ENCODE results near the gene CYB5R3. TPM values are rescaled to one million over a fixed set of nuclear protein-coding genes. Genes with fewer than 3 reads are reported as not detected.

Gene CYB5R3
- total RNA-seq, 1 donor: 89.4 TPM

GRCh38 chr22:42646569-42647525 lies 2.3 kb downstream of the CYB5R3 start:
- no peak for DNase-seq (ENCODE audit: low read depth in 2 of 3, low spot score in 2 of 3)

DNA sequence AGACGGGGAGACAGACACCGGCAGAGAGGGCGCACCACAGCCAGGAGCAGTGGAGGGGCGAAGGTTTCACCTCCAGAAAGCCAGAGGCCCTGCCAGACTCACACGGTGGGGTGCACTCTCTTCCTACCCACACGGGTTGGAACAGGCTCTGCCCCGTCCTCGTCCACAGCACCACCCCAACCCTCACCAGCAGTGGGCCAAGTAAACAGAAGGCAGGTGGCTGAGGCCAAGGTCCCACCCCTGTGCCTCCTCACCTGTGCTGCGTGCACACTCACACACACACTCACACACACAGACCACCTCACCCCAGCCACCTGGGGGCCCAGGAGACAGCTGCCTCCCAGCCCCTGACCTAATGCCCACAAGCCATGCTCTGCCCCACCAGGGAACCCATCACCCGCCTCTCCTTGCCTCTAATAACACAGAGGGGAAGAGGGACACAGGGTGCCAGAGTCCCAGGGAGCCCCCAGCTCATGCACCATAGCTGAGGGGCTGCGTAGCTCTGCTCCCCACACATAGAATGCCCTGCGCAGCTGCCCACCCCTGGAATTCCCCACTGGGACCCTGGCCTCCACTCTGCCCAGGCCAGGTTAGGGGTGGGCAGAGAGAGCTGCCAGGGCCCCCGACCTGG lies 3.1 kb downstream of the CYB5R3 start:
- DNase-seq (ENCODE audit: low read depth in 2 of 3, low spot score in 2 of 3): no peak

DNA sequence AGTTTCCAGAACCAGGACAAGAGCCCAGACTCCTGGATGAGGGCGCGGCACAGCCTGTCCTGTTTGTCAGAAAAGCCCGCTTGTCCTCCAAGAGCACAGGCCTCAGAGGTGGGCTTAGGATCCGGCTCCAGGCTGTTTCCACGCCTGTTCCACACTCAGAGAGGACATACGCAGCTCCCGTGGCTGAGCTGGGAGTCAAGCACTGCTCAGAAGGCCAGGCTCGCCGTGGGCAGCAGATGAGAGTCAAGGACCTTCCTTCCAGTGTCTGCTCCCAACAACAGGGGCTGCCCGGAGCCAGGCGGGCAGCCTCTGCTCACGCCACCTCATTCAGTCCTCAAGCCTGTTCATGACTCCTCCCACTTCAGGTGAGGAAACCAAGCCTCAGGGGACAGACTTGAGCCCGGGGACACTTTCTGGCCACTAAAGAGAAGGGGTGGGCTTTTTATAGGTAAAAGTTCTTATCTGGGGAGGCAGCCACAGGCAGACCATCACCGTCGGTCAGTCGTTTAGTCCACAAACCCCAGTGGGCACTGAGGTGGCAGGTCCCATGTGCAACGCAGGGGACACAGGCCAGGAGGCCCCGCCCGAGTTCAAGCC lies 3.8 kb downstream of the CYB5R3 start:
- no peak for DNase-seq (ENCODE audit: low read depth in 2 of 3, low spot score in 2 of 3)

DNA sequence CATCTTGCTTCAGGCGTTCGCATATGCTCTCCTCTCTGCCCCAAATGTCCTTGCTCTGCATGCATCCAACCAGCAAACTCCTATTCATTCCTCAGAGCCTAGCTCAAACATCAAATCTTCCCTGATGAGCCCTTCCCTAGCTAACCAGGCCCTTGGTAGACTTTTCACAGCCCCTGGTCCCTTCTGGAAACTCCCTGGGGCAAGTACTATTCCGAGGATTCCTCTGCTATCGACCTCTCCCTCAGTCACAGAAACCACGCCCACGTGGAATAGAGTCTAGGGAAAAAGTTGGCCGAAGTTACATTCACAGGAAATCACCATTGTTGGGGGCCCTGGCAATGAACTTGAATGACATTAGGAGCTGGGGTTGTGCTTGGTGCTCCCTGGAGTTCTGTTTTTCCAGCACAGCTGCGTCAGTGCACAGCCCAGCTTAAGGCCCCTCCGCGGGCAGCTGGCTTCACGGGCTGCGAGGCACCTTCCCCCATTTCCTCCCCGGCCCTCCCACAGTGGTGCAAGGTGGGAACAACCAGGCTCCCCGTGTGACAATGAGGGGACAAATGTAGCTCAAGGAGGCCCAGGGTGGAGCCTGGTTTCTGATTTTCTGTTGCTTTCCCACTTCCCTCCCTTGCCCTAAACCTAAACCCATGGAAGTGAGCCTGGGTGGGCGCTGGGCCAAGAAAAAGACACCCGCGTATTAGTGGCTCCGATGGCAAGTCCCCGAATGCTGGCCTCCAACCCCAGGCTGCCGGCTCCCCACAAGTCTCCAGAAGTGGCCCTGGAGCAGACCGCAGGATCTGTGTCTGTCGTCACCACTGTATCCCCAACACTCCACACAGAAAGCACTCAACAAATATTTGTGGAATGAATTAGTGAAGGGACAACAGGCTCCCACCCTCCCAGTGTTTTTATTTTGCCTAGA lies 4.5 kb downstream of the CYB5R3 start:
- DNase-seq (ENCODE audit: low read depth in 2 of 3, low spot score in 2 of 3): no peak

- DNase-seq (ENCODE audit: low read depth in 2 of 3, low spot score in 2 of 3): no peak
Observed at GRCh38 chr22:42643634-42644421, 5.4 kb downstream of the CYB5R3 start.

- DNase-seq (ENCODE audit: low read depth in 2 of 3, low spot score in 2 of 3): peak in 2 of 3 donors; percentile 50 to 74
Observed at GRCh38 chr22:42642806-42643633, 6.2 kb downstream of the CYB5R3 start.

DNA sequence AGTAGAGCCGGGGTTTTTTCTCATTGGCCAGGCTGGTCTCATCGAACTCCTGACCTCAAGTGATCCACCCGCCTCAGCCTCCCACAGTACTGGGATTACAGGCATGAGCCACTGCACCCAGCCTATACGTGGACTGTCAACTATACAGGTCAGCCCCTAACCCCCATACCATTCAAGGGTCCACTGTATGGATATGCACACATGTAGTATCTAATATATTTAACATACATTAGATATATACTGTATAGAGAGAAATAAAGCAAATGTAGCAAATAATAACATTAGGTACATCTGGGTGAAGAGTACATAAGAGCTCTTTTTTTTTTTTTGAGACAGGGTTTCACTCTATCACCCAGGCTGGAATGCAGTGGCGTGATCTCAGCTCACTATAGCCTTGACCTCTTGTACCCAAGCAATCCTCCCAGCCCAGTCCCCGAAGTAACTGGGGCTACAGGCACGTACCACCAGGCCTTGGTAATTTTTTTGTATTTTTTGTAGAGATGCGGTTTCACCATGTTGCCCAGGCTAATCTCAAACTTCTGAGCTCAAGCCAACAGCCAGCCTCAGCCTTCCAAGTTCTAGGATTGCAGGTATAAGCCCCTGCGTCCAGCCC lies 7.3 kb downstream of the CYB5R3 start:
- no peak for DNase-seq (ENCODE audit: low read depth in 2 of 3, low spot score in 2 of 3)

DNA sequence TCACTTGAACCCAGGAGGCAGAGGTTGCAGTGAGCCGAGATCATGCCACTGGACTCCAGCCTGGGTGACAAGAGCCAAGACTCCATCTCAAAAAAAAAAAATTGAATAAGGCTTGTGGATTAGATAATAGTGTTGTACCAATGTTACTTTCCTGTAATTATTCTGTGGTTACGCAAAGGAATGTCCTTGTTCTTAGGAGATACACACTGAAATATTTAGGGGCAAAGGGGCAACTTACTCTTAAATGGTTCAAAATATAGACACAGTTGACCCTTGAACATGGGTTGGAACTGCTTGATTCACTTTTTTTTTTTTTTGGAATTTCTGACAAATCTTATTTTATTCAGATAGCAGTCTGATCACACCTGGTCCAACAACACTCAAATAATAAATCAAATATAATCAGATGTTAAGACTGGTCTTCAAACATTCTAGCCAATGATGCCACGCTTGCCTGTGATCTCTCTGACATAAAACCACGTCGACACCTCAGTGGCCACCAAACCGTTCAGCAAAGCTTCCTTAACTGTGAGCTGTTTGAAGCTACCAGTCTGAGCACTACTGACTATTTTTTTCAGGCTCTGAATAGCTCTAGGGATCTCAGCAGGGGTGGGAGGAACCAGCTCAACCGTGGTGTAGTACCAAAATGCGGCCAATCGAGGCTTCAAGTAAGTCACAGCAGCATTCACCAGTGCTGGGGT lies 9.5 kb downstream of the CYB5R3 start:
- DNase-seq (ENCODE audit: low read depth in 2 of 3, low spot score in 2 of 3): no peak

DNA sequence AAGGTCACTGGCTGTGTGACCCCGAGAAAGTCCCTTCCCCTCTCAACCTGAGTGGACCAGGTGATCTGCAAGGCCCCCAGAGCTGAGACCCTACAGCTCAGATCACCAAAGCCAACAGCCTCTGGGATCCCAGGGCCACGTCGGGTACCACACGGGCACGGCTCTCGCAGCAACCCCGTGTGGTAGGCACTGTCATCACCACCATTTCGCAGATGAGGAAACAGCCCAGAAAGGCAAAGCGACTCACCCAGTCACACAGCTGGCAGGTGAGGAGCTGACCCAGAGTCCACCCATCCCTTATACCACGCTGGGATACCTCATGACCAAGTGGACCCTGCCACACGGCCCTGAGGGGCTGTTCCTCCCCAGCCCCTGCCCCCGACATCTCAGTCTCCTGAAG lies 11.6 kb downstream of the CYB5R3 start:
- DNase-seq (ENCODE audit: low read depth in 2 of 3, low spot score in 2 of 3): no peak

GRCh38 chr22:42636506-42636905 lies 12.7 kb downstream of the CYB5R3 start:
- no peak for DNase-seq (ENCODE audit: low read depth in 2 of 3, low spot score in 2 of 3)

DNA sequence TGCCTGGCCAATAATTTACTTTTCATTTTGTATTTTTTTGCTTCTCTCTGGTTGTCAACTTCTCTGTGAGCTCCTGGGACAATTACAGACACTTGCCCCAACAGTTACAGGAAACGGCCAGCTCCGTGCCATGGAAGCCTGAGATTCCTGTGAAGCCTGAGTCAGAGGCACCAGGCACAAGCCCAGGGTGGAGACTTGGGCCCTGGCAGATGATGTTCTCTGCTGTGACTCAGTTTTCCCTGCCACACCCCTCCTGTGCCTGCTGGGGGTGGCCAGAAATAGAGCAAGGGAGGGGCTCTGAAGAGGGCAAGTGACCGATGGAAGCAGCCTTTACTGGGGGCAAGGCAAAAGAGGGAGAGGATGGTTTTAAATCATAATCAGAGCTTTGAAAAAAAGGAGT lies 13.7 kb downstream of the CYB5R3 start:
- no peak for DNase-seq (ENCODE audit: low read depth in 2 of 3, low spot score in 2 of 3)

- no peak for DNase-seq (ENCODE audit: low read depth in 2 of 3, low spot score in 2 of 3)
Observed at GRCh38 chr22:42633013-42633412, 16.2 kb downstream of the CYB5R3 start.

DNA sequence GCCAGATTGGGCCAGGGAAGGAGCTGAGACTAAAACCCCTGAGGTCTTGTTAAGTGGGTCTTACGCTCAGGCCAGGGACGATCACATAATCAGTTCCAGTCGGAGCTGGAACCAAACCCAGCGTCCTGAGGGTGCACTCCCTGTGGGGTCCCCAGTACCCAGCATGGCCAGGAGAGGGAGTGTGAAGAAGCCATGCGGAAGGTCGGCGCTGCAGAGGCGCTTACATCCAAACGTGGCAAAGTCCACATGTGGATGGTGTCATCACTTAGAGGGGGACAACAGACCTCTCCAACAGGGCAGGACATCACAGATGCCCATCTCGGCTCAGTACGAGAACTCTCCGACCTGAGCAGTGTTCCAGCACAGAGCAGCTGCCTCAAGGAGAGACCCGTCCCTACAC lies 17.1 kb downstream of the CYB5R3 start:
- DNase-seq (ENCODE audit: low read depth in 2 of 3, low spot score in 2 of 3): no peak

DNA sequence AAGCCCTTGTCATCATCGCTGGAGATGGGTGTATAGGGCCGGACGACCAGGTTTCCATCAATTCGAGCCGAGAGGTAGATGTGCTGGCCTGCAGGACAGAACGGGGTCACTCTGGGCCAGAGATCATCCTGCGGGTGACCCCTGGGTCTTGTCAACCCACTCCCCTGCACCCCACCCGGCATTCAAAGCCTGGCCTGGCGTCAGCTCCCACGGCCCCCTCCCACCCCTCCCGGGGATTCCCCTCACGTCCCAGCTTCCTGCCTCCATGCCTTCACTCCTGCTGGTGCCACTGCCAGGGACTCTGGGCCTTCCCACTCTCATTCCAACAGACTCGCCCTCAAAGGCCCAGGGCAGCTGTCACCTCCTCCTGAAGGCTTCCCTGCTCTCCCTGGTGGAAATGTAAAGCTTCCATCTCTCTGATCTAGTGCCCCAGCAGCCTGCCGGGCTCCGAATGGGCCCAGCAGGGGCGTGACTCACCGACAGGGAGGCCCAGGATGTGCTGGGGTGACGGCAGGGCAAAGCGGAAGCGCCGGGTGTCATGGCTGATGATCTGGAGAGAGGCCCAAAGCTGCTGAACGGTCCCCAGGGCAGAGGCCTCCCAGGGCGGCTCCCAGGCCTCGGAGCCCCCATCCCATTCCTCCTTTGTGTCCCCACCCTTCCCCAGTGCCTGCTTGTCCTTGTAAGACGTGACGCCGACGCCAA lies 18.1 kb downstream of the CYB5R3 start:
- no peak for DNase-seq (ENCODE audit: low read depth in 2 of 3, low spot score in 2 of 3)

- DNase-seq (ENCODE audit: low read depth in 2 of 3, low spot score in 2 of 3): no peak
Observed at GRCh38 chr22:42630211-42630610, 19.0 kb downstream of the CYB5R3 start.

DNA sequence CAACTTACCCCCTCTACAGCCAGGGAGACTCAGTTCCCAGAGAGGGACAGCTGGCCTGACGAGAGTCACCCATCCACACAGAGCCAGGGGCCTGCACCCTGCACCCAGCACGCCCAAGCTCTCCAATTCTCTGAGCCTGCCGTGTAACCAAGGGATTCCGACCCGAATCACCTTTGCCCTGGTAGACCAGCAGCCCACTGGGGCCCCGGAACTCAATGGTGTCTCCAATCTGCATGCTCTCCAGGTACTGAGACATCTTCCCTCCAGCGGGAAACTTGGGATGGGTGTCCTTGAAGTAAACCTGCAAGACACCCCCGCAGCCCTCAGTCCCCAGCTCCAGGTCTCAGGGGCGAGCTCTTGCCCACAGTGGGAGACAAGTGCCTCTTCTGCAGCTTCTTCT lies 21.2 kb downstream of the CYB5R3 start:
- no peak for DNase-seq (ENCODE audit: low read depth in 2 of 3, low spot score in 2 of 3)

DNA sequence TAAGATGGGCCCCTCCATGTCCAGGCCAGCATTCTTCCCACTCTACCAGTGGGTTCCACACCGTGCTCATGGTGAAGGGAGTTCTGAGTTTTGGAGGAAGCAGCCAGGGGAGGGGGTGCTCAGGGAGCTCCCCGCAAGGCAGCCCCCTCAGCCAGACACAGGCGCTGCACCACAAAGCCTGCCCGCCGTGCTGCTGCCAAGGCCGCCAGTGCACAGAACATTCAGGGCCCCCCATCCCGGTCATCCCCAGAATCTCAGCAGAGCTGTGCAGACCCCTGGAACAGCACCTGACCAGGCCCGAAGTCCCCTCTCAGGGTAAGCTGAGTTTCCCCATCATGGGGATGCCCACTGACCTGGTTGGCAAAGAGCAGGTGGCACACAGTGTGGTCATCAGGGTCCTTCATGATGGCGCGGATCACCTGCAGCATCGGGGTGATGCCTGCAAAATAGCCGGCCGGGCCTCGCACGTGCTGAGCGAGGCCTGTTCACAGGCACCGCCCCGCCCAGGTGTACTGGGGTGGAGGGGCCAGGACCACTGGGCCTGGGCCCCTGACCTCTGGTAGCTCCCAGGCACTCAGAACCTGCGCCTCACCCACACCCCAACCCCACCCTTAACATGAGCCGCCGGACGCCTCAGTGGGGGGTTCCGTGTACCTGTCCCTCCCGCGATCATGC lies 22.1 kb downstream of the CYB5R3 start:
- no peak for DNase-seq (ENCODE audit: low read depth in 2 of 3, low spot score in 2 of 3)
